SK-N-SH (cell line): ENCODE results near the gene KIFC3. TPM values are rescaled to one million over a fixed set of nuclear protein-coding genes. Genes with fewer than 3 reads are reported as not detected.

Experiments used
- CTCF ChIA-PET: fragments of 300-600, 350-600 bp; formaldehyde crosslinking; extraction: SDS; loops from one replicate; lab custom pipeline; 2021; lab: Yijun Ruan, JAX
- POLR2A ChIA-PET: fragments of 350-600 bp; sonication (Branson Sonifier 250); formaldehyde crosslinking; extraction: SDS; loops from one replicate; lab custom pipeline; 2020; ENCODE audit warnings: antibody characterized with exemption, inconsistent platforms; lab: Yijun Ruan, JAX
- DNase-seq: peaks from one replicate; pipeline ENCODE4 v3.0.0; 2012
- H2AFZ ChIP-seq: fragments of 200-600 bp; sonication (generic); 2 replicates; pipeline ENCODE4 v1.8.1; 2016; ENCODE audit warnings: antibody characterized with exemption, mild to moderate bottlenecking, low read depth
- H3F3A ChIP-seq: fragments of 200-600 bp; sonication (generic); replicated peaks from 2 replicates; pipeline ENCODE3; 2016; ENCODE audit warnings: antibody characterized with exemption, mild to moderate bottlenecking; ENCODE audit not compliant: insufficient read depth
- H3K27ac ChIP-seq, 2 experiments: fragments of 200-500 bp in 1 of 2; fragments of 200-600 bp in 1 of 2; sonication (Bioruptor generic) in 1 of 2; sonication (generic), shearing (Covaris generic) in 1 of 2; 2 replicates each; pipeline versions ENCODE4 v1.5.1 to v1.6.1; 2014 to 2016; ENCODE audit warnings: low read depth in 2 of 2, inconsistent platforms in 1 of 2, low read length in 1 of 2, mild to moderate bottlenecking in 1 of 2, mixed read lengths in 1 of 2
- H3K27me3 ChIP-seq: fragments of 200-600 bp; sonication (generic), shearing (Covaris generic); 2 replicates; pipeline ENCODE4 v1.6.1; 2016; ENCODE audit warnings: mixed run types; ENCODE audit not compliant: insufficient read depth
- H3K36me3 ChIP-seq, 2 experiments: fragments of 200-500 bp in 1 of 2; fragments of 200-600 bp in 1 of 2; sonication (Bioruptor generic) in 1 of 2; sonication (generic) in 1 of 2; replicated peaks in 1 of 2; 2 replicates each; pipeline versions ENCODE3 to v1.5.1; 2014 to 2016; ENCODE audit warnings: low read length in 1 of 2, mild to moderate bottlenecking in 1 of 2; ENCODE audit not compliant: insufficient read depth in 2 of 2, control insufficient read depth in 1 of 2
- H3K4me1 ChIP-seq, 2 experiments: fragments of 200-500 bp in 1 of 2; fragments of 200-600 bp in 1 of 2; sonication (Bioruptor generic) in 1 of 2; sonication (generic), shearing (Covaris generic) in 1 of 2; 2 replicates each; pipeline versions ENCODE4 v1.5.1 to v1.6.1; 2014 to 2016; ENCODE audit warnings: low read depth in 1 of 2, low read length in 1 of 2, mixed run types in 1 of 2; ENCODE audit not compliant: insufficient read depth in 2 of 2, control insufficient read depth in 1 of 2
- H3K4me2 ChIP-seq: fragments of 200-600 bp; sonication (generic), shearing (Covaris generic); 2 replicates; pipeline ENCODE4 v1.6.1; 2017; ENCODE audit warnings: mixed run types
- H3K4me3 ChIP-seq, 2 experiments: fragments of 200-500 bp in 1 of 2; fragments of 200-600 bp in 1 of 2; sonication (Bioruptor generic) in 1 of 2; sonication (generic), shearing (Covaris generic) in 1 of 2; 2 replicates each; pipeline versions ENCODE4 v1.5.1 to v1.8.1; 2014 to 2016; ENCODE audit warnings: low read depth in 2 of 2, inconsistent platforms in 1 of 2, low read length in 1 of 2, mild to moderate bottlenecking in 1 of 2, mixed read lengths in 1 of 2, moderate library complexity in 1 of 2
- H3K79me2 ChIP-seq: fragments of 200-600 bp; sonication (generic); 2 replicates; pipeline ENCODE4 v1.8.1; 2017; ENCODE audit warnings: mild to moderate bottlenecking; ENCODE audit not compliant: insufficient read depth
- H3K9ac ChIP-seq: fragments of 200-600 bp; sonication (generic); 2 replicates; pipeline ENCODE4 v1.6.1; 2017; ENCODE audit warnings: mixed run types
- H3K9me2 ChIP-seq: fragments of 200-600 bp; sonication (generic); 2 replicates; pipeline ENCODE4 v1.6.1; 2017; ENCODE audit warnings: mixed run types
- H3K9me3 ChIP-seq: fragments of 200-600 bp; sonication (generic); 2 replicates; pipeline ENCODE4 v1.6.1; 2017; ENCODE audit warnings: mixed run types, mild to moderate bottlenecking, moderate library complexity
- H4K20me1 ChIP-seq: fragments of 200-600 bp; sonication (generic); 2 replicates; pipeline ENCODE4 v1.6.1; 2017; ENCODE audit warnings: mild to moderate bottlenecking, mixed run types; ENCODE audit not compliant: insufficient read depth
- CHD2 ChIP-seq: fragments of 150-350 bp; IDR thresholded peaks from 2 replicates; pipeline ENCODE4 v1.6.1; 2018; ENCODE audit warnings: low read length; ENCODE audit not compliant: partially characterized antibody
- EZH2phosphoT487 ChIP-seq: fragments of 200-600 bp; sonication (generic); IDR thresholded peaks from 2 replicates; pipeline ENCODE4 v1.6.1; 2017; ENCODE audit warnings: low read depth, mixed run types, mild to moderate bottlenecking, antibody characterized with exemption, moderate library complexity, borderline replicate concordance
- GABPA ChIP-seq: IDR thresholded peaks from 2 replicates; pipeline ENCODE4 v1.4.0; 2012; ENCODE audit warnings: low read depth, mild to moderate bottlenecking
- MAX ChIP-seq: IDR thresholded peaks from 2 replicates; pipeline ENCODE4 v1.4.0; 2012; ENCODE audit warnings: low read depth
- MEF2A ChIP-seq: IDR thresholded peaks from 2 replicates; pipeline ENCODE4 v1.4.0; 2012; ENCODE audit warnings: low read depth, borderline replicate concordance
- NFIC ChIP-seq: IDR thresholded peaks from 2 replicates; pipeline ENCODE4 v1.4.0; 2012; ENCODE audit warnings: borderline replicate concordance
- RAD21 ChIP-seq: IDR thresholded peaks from 2 replicates; pipeline ENCODE4 v1.6.1; 2012; ENCODE audit warnings: mild to moderate bottlenecking, low read length
- RFX5 ChIP-seq: IDR thresholded peaks from 2 replicates; pipeline ENCODE4 v1.6.1; 2012; ENCODE audit warnings: mild to moderate bottlenecking, improper control_type of control experiment, low read length
- SIN3A ChIP-seq: IDR thresholded peaks from 2 replicates; pipeline ENCODE4 v1.6.1; 2012; ENCODE audit warnings: low read depth, mild to moderate bottlenecking, low read length, moderate library complexity, borderline replicate concordance
- TAF1 ChIP-seq: IDR thresholded peaks from 2 replicates; pipeline ENCODE4 v1.6.1; 2012; ENCODE audit warnings: low read depth, mild to moderate bottlenecking, low read length, moderate library complexity, borderline replicate concordance
- TEAD4 ChIP-seq: IDR thresholded peaks from 2 replicates; pipeline ENCODE4 v1.4.0; 2012; ENCODE audit warnings: mild to moderate bottlenecking, borderline replicate concordance; ENCODE audit not compliant: insufficient read depth
- USF2 ChIP-seq: fragments of 150-350 bp; IDR thresholded peaks from 2 replicates; pipeline ENCODE4 v1.6.1; 2017; ENCODE audit warnings: antibody characterized with exemption, low read length, low read depth, borderline replicate concordance
- ZBTB33 ChIP-seq: IDR thresholded peaks from 2 replicates; pipeline ENCODE4 v1.4.0; 2012; ENCODE audit warnings: low read depth, borderline replicate concordance
- WGBS: methylation state at CpG from one replicate; pipeline ENCODE4 v1.1.6; 2017; ENCODE audit warnings: low lambda C conversion rate; 5-methylcytosine and 5-hydroxymethylcytosine counted together
- polyA plus RNA-seq, 3 experiments: library from polyadenylated mRNA; depleted of rRNA; stranded (reverse); fragments of >200 nt; gene quantifications; 2 replicates each; pipeline ENCODE4 v1.2.3, GENCODE V29; 2012
- TF ChIP-seq, protein P1 (sequence below): IDR thresholded peaks from 2 replicates; pipeline ENCODE4; 2012
- TF ChIP-seq, protein P2 (sequence below): fragments of 150-350 bp; IDR thresholded peaks from 2 replicates; pipeline ENCODE4 v1.6.1; 2016; ENCODE audit warnings: mild to moderate bottlenecking, low read depth, low read length

Gene KIFC3
- polyA plus RNA-seq, 1 of the 3 experiments (the other 2 are of a cell fraction): 65.4 TPM

DNA sequence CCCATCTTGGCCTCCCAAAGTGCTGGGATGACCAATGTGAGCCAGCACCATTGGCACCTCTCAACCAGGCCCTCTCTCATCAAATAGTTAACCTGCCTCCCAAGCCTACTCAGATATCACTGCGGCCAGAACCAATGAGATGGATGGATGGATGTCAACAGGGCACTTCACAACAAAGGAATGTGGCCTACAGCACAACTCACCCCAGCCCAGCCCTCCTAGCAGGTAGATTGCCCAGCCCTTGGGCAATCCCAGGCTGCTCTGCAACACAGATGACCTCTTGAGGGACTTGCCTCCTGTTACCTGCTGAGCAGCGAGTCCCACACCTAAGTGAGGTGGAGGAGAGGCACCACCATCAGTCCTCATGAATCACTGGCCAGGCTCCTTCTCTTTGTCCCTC, 22.6 kb upstream of the KIFC3 start:
- no peak overlapping the region for H3K9ac ChIP-seq
- POLR2A ChIA-PET: no interaction called here
- 80% methylated on average over 1 of the region's 2 CpGs for WGBS
- H3K4me3 ChIP-seq: no peak overlapping the region
- no peaks in the 10 kb centered on the region for H3F3A ChIP-seq
- CTCF ChIA-PET: interaction anchor here (1.0 kb wide), 1 partner anchor 29 kb away, joined by 4 read pairs; no protein-coding TSS in a partner anchor
- H4K20me1 ChIP-seq: no peaks in the 10 kb centered on the region
- H3K79me2 ChIP-seq: no peaks in the 10 kb centered on the region
- DNase-seq: no peak
- TF ChIP-seq TEAD4: no peak
- no peak for TF ChIP-seq NFIC
- TF ChIP-seq RFX5: no peak
- TF ChIP-seq, all 33 proteins: peak for 0
- no peak overlapping the region for H3K4me2 ChIP-seq
- no peak overlapping the region for H3K27ac ChIP-seq
- H3K4me1 ChIP-seq: peaks cover 0 to 6% of the 10 kb centered on the region in 2 experiments; a peak in 1 of 4 replicates
- H3K27me3 ChIP-seq: no peaks in the 10 kb centered on the region
- no peaks in the 10 kb centered on the region for H3K9me3 ChIP-seq
- no peaks in the 10 kb centered on the region for H3K36me3 ChIP-seq
- no peak overlapping the region for H2AFZ ChIP-seq
- no peaks in the 10 kb centered on the region for H3K9me2 ChIP-seq

GRCh38 chr16:57823836-57824235, 21.5 kb upstream of the KIFC3 start:
- Histone ChIP-seq H3K9ac (no peak overlapping the region), H3K9me3 (no peaks in the 10 kb centered on the region), H3K4me1 (peaks cover 0 to 6% of the 10 kb centered on the region in 2 experiments; a peak in 1 of 4 replicates), H4K20me1 (no peaks in the 10 kb centered on the region), H3F3A (no peaks in the 10 kb centered on the region), H3K4me2 (no peak overlapping the region), H2AFZ (no peak overlapping the region), H3K36me3 (no peaks in the 10 kb centered on the region), H3K27ac (no peak overlapping the region), H3K79me2 (no peaks in the 10 kb centered on the region), H3K9me2 (no peaks in the 10 kb centered on the region), H3K27me3 (no peaks in the 10 kb centered on the region), H3K4me3 (no peak overlapping the region)
- TF ChIP-seq MAX (no peak), NFIC (no peak), CHD2 (no peak), SIN3A (no peak), EZH2phosphoT487 (no peak), MEF2A (no peak), RAD21 (no peak), TAF1 (no peak), USF2 (no peak), TEAD4 (no peak), GABPA (no peak), ZBTB33 (no peak)
- TF ChIP-seq, protein P1, sequence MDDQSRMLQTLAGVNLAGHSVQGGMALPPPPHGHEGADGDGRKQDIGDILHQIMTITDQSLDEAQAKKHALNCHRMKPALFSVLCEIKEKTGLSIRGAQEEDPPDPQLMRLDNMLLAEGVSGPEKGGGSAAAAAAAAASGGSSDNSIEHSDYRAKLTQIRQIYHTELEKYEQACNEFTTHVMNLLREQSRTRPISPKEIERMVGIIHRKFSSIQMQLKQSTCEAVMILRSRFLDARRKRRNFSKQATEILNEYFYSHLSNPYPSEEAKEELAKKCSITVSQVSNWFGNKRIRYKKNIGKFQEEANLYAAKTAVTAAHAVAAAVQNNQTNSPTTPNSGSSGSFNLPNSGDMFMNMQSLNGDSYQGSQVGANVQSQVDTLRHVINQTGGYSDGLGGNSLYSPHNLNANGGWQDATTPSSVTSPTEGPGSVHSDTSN: no peak
- TF ChIP-seq, protein P2, sequence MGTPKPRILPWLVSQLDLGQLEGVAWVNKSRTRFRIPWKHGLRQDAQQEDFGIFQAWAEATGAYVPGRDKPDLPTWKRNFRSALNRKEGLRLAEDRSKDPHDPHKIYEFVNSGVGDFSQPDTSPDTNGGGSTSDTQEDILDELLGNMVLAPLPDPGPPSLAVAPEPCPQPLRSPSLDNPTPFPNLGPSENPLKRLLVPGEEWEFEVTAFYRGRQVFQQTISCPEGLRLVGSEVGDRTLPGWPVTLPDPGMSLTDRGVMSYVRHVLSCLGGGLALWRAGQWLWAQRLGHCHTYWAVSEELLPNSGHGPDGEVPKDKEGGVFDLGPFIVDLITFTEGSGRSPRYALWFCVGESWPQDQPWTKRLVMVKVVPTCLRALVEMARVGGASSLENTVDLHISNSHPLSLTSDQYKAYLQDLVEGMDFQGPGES: no peak
- ChIA-PET CTCF (no interaction called here), POLR2A (no interaction called here)
- DNase-seq: no peak
- 65% methylated on average over 5 of the region's 5 CpGs for WGBS
